AML-193 (cell line): ENCODE measurements around the gene ZNF765.
"Not testable (repeated sequence)": the region's sequence is repeated elsewhere in the genome, so short reads cannot be mapped to it uniquely, and the experiment has no call there.

ENCODE experiments used
- DNase-seq, 2 experiments: peaks; one replicate each; lab custom pipeline; 2025; lab: John Stamatoyannopoulos, UW

Gene ZNF765

GRCh38 chr19:53422551-53422950 is 27.6 kb downstream of the ZNF765 start:
- no peak for DNase-seq

- not testable (repeated sequence) for DNase-seq
These were observed 28.1 kb downstream of the ZNF765 start for GRCh38 chr19:53423074-53423473.

- DNase-seq = not testable (repeated sequence)
These were observed 28.7 kb downstream of the ZNF765 start for GRCh38 chr19:53423680-53424079.

- peak; percentile 53 to 76 for DNase-seq
These were observed 30.1 kb downstream of the ZNF765 start for GRCh38 chr19:53424968-53425597.

- peak; percentile 75 to 78 for DNase-seq
These were observed 36.6 kb downstream of the ZNF765 start, which contains the start of gene ZNF761 for GRCh38 chr19:53431399-53432087. Gene ZNF761, plus strand, starts transcription at chr19:53431984. Its CDS starts 15,285 bp downstream, at chr19:53447269.

GRCh38 chr19:53432088-53432661 is 37.2 kb downstream of the ZNF765 start:
- DNase-seq = no peak

- DNase-seq = not testable (repeated sequence)
These were observed 48.9 kb downstream of the ZNF765 start for GRCh38 chr19:53443809-53444208.

GRCh38 chr19:53447196-53447595 is 52.2 kb downstream of the ZNF765 start:
- not testable (repeated sequence) for DNase-seq

GRCh38 chr19:53455828-53456227 is 60.9 kb downstream of the ZNF765 start:
- no peak for DNase-seq

GRCh38 chr19:53460131-53460721 is 65.3 kb downstream of the ZNF765 start:
- DNase-seq = not testable (repeated sequence)

- no peak for DNase-seq
These were observed 66.9 kb downstream of the ZNF765 start for GRCh38 chr19:53461866-53462265.

GRCh38 chr19:53462861-53463260 is 67.9 kb downstream of the ZNF765 start:
- no peak for DNase-seq

- no peak for DNase-seq
These were observed 68.3 kb downstream of the ZNF765 start for GRCh38 chr19:53463263-53463662.

- DNase-seq = no peak
These were observed 72.0 kb downstream of the ZNF765 start for GRCh38 chr19:53466726-53467484.

GRCh38 chr19:53467485-53468262 is 72.7 kb downstream of the ZNF765 start, which contains the start of gene ZNF813:
Gene ZNF813, plus strand, starts transcription at chr19:53467733. Its CDS starts 16,090 bp downstream, at chr19:53483823.
- DNase-seq = peak; percentile 72 to 76

- not testable (repeated sequence) for DNase-seq
These were observed 73.7 kb downstream of the ZNF765 start for GRCh38 chr19:53468628-53469027.

GRCh38 chr19:53471916-53472315 is 77.0 kb downstream of the ZNF765 start:
- DNase-seq = no peak

GRCh38 chr19:53474832-53475231 is 79.9 kb downstream of the ZNF765 start:
- peak; percentile 5 to 7 for DNase-seq

GRCh38 chr19:53475470-53475869 is 80.5 kb downstream of the ZNF765 start:
- not testable (repeated sequence) for DNase-seq
